RWPE2 (cell line): ENCODE results near the gene EXOSC5.

Source experiments
- ATAC-seq: fragments of 200-7000 bp; cut with Tn5 transposase; 3 replicates; pipeline ENCODE4 v1.9.1; 2021; ENCODE audit warnings: low read depth
- DNase-seq: peaks from one replicate; pipeline ENCODE4 v3.0.0-alpha.2; 2020; ENCODE audit warnings: low spot score
- H3K27ac ChIP-seq: fragments of 450-650 bp; 2 replicates; pipeline ENCODE4 v1.5.1; 2017; ENCODE audit warnings: mild to moderate bottlenecking; ENCODE audit not compliant: poor library complexity, severe bottlenecking
- H3K27me3 ChIP-seq: fragments of 250-450 bp; sonication (Bioruptor Pico); 2 replicates; pipeline ENCODE4 v1.5.1; 2021; ENCODE audit warnings: mild to moderate bottlenecking, moderate library complexity; ENCODE audit not compliant: insufficient read depth, poor library complexity, severe bottlenecking
- H3K36me3 ChIP-seq: fragments of 250-450 bp; sonication (Bioruptor Pico); 2 replicates; pipeline ENCODE4 v1.5.1; 2020; ENCODE audit warnings: low read depth, mild to moderate bottlenecking, moderate library complexity
- H3K4me1 ChIP-seq: fragments of 250-450 bp; sonication (Bioruptor Pico); 2 replicates; pipeline ENCODE4 v1.5.1; 2021; ENCODE audit warnings: mild to moderate bottlenecking, moderate library complexity; ENCODE audit not compliant: insufficient read depth, poor library complexity, severe bottlenecking
- H3K4me3 ChIP-seq: fragments of 250-450 bp; sonication (Bioruptor Pico); 2 replicates; pipeline ENCODE4 v1.5.1; 2021; ENCODE audit warnings: mild to moderate bottlenecking, moderate library complexity; ENCODE audit not compliant: severe bottlenecking
- H3K9me3 ChIP-seq: fragments of 250-450 bp; sonication (Bioruptor Pico); 2 replicates; pipeline ENCODE4 v1.5.1; 2021; ENCODE audit warnings: mild to moderate bottlenecking, moderate library complexity; ENCODE audit not compliant: severe bottlenecking
- CTCF ChIP-seq: fragments of 450-650 bp; IDR thresholded peaks from one replicate; pipeline ENCODE4 v1.5.1; 2017; ENCODE audit warnings: mild to moderate bottlenecking, moderate library complexity; ENCODE audit not compliant: poor library complexity, severe bottlenecking

The EXOSC5 gene

GRCh38 chr19:41441321-41441945 lies 44.3 kb upstream of the EXOSC5 start:
- Histone ChIP-seq H3K36me3 (peaks cover 8% of the 10 kb centered on the region), H3K4me3 (no peak overlapping the region), H3K27me3 (no peaks in the 10 kb centered on the region), H3K4me1 (peaks cover 7% of the 10 kb centered on the region), H3K9me3 (no peaks in the 10 kb centered on the region), H3K27ac (no peak overlapping the region)
- ATAC-seq (no peak), DNase-seq (no peak)
- TF ChIP-seq CTCF, result no peak

GRCh38 chr19:41439441-41440222 lies 42.5 kb upstream of the EXOSC5 start, which contains the start of gene DMAC2:
Gene DMAC2, minus strand, starts transcription at chr19:41439912. Its CDS starts 13 bp downstream, at chr19:41439899.
- H3K9me3 ChIP-seq, result no peaks in the 10 kb centered on the region
- H3K36me3 ChIP-seq, result peaks cover 13% of the 10 kb centered on the region
- DNase-seq (peak; percentile 97), ATAC-seq (peak; percentile 99)
- peak within 1 kb of the TSS; percentile 64 for H3K4me3 ChIP-seq
- TF ChIP-seq CTCF, result peak; percentile 80
- peaks cover 7% of the 10 kb centered on the region for H3K4me1 ChIP-seq
- H3K27ac ChIP-seq, result peak within 1 kb of the TSS; percentile 61
- H3K27me3 ChIP-seq, result no peaks in the 10 kb centered on the region

- no peaks in the 10 kb centered on the region for H3K9me3 ChIP-seq
- no peak for TF ChIP-seq CTCF
- no peak overlapping the region for H3K4me3 ChIP-seq
- H3K36me3 ChIP-seq, result peaks cover 13% of the 10 kb centered on the region
- H3K4me1 ChIP-seq, result peaks cover 7% of the 10 kb centered on the region
- no peak for ATAC-seq
- no peak overlapping the region for H3K27ac ChIP-seq
- DNase-seq, result no peak
- no peaks in the 10 kb centered on the region for H3K27me3 ChIP-seq
Observed at GRCh38 chr19:41437944-41438574, 40.9 kb upstream of the EXOSC5 start.

- peaks cover 20% of the 10 kb centered on the region for H3K36me3 ChIP-seq
- H3K9me3 ChIP-seq, result no peaks in the 10 kb centered on the region
- TF ChIP-seq CTCF, result no peak
- no peaks in the 10 kb centered on the region for H3K27me3 ChIP-seq
- H3K27ac ChIP-seq, result no peak overlapping the region
- ATAC-seq (no peak), DNase-seq (no peak)
- peaks cover 3% of the 10 kb centered on the region for H3K4me1 ChIP-seq
- H3K4me3 ChIP-seq, result no peak overlapping the region
Observed at GRCh38 chr19:41436674-41436951, 39.5 kb upstream of the EXOSC5 start.
